Measurements from ENCODE around the gene PIGP.

DNA sequence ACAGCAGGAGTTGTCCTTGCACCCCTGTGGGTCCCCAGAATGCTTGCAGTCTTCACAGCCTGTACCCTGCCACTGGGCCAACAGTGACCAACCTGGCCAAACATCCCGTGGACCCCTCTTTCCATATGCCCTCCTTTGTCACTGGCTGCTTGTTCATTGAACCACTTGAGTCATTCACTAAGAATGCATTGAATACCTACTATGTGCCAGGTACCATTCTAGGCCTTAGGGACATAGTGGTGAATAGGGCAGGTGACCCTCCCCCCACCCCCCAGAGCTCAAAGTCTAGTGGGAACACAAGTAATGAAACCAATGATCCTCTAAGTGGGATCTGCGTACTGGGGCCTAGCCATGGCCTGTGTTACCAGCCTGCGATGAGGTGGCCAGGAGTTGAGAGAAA is 28.2 kb downstream of the PIGP start:
- no peak for TF ChIP-seq NR1H2 (CRISPR knock-in tag; IDR thresholded peaks at IDR 0.05)
- no peak for TF ChIP-seq ZKSCAN8 (CRISPR knock-in tag; IDR thresholded peaks at IDR 0.05)
- TF ChIP-seq, protein P1, sequence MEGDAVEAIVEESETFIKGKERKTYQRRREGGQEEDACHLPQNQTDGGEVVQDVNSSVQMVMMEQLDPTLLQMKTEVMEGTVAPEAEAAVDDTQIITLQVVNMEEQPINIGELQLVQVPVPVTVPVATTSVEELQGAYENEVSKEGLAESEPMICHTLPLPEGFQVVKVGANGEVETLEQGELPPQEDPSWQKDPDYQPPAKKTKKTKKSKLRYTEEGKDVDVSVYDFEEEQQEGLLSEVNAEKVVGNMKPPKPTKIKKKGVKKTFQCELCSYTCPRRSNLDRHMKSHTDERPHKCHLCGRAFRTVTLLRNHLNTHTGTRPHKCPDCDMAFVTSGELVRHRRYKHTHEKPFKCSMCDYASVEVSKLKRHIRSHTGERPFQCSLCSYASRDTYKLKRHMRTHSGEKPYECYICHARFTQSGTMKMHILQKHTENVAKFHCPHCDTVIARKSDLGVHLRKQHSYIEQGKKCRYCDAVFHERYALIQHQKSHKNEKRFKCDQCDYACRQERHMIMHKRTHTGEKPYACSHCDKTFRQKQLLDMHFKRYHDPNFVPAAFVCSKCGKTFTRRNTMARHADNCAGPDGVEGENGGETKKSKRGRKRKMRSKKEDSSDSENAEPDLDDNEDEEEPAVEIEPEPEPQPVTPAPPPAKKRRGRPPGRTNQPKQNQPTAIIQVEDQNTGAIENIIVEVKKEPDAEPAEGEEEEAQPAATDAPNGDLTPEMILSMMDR (IDR thresholded peaks at IDR 0.05 in 2 of 3, conservative IDR thresholded peaks at IDR 0.05 in 1 of 3; ENCODE audit: insufficient read depth in 2 of 3, low read depth in 1 of 3, low read length in 3 of 3), result no peak
- no peak for TF ChIP-seq ZNF146 (CRISPR knock-in tag; IDR thresholded peaks at IDR 0.05; ENCODE audit: unreplicated experiment)
- TF ChIP-seq POLR2A (conservative IDR thresholded peaks at IDR 0.05), result no peak
- no peak for TF ChIP-seq POLR2AphosphoS5 (IDR thresholded peaks at IDR 0.05; ENCODE audit: control insufficient read depth, insufficient read depth, low read depth, low read length)
- TF ChIP-seq, protein P2, sequence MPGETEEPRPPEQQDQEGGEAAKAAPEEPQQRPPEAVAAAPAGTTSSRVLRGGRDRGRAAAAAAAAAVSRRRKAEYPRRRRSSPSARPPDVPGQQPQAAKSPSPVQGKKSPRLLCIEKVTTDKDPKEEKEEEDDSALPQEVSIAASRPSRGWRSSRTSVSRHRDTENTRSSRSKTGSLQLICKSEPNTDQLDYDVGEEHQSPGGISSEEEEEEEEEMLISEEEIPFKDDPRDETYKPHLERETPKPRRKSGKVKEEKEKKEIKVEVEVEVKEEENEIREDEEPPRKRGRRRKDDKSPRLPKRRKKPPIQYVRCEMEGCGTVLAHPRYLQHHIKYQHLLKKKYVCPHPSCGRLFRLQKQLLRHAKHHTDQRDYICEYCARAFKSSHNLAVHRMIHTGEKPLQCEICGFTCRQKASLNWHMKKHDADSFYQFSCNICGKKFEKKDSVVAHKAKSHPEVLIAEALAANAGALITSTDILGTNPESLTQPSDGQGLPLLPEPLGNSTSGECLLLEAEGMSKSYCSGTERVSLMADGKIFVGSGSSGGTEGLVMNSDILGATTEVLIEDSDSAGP (CRISPR knock-in tag; IDR thresholded peaks at IDR 0.05), result no peak
- TF ChIP-seq, protein P3, sequence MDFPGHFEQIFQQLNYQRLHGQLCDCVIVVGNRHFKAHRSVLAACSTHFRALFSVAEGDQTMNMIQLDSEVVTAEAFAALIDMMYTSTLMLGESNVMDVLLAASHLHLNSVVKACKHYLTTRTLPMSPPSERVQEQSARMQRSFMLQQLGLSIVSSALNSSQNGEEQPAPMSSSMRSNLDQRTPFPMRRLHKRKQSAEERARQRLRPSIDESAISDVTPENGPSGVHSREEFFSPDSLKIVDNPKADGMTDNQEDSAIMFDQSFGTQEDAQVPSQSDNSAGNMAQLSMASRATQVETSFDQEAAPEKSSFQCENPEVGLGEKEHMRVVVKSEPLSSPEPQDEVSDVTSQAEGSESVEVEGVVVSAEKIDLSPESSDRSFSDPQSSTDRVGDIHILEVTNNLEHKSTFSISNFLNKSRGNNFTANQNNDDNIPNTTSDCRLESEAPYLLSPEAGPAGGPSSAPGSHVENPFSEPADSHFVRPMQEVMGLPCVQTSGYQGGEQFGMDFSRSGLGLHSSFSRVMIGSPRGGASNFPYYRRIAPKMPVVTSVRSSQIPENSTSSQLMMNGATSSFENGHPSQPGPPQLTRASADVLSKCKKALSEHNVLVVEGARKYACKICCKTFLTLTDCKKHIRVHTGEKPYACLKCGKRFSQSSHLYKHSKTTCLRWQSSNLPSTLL (IDR thresholded peaks at IDR 0.05), result no peak
- TF ChIP-seq EP300 (IDR thresholded peaks at IDR 0.05; ENCODE audit: low read length), result no peak
- no peak for TF ChIP-seq NR2C2 (CRISPR knock-in tag; IDR thresholded peaks at IDR 0.05)
- TF ChIP-seq NR2C2 (tag; IDR thresholded peaks at IDR 0.05), result no peak
- no peak for TF ChIP-seq CREB1 (IDR thresholded peaks at IDR 0.05)
- TF ChIP-seq CREB1 (CRISPR knock-in tag; IDR thresholded peaks at IDR 0.05), result no peak
- TF ChIP-seq, protein P4, sequence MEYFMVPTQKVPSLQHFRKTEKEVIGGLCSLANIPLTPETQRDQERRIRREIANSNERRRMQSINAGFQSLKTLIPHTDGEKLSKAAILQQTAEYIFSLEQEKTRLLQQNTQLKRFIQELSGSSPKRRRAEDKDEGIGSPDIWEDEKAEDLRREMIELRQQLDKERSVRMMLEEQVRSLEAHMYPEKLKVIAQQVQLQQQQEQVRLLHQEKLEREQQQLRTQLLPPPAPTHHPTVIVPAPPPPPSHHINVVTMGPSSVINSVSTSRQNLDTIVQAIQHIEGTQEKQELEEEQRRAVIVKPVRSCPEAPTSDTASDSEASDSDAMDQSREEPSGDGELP (CRISPR knock-in tag; IDR thresholded peaks at IDR 0.05; ENCODE audit: borderline replicate concordance), result no peak

Measured in K562 (cell line).